ENCODE results near the gene LEPR.

DNA sequence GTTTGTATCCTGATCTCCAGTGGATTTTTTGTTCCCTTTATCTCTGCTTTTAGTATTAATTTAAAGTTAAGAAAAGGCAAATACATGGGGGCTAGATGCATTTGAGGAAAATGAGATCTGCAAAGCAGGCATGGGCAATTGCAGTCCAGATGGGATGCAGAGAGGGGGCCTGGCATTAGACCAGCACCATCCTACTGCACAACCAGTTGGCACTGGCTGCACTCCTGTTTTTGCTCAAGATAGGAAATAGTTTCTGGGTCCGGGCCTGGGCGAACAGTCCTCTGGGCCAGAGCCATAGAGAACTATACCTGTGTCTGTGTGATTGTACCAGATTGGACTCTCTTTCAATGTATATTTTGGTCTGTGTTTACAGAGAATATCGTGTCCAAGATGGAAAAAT, 34.0 kb upstream of the LEPR start:
- TF ChIP-seq CTCF (conservative IDR thresholded peaks at IDR 0.05 in 1 of 2, IDR thresholded peaks at IDR 0.05 in 1 of 2; ENCODE audit: low read depth in 1 of 2, low read length in 2 of 2) (no peak), EZH2 (IDR thresholded peaks at IDR 0.05; ENCODE audit: low read length, missing control alignments) (no peak)
